Stimulated activated CD4-positive, alpha-beta T cell treated with anti-CD3 and anti-CD28 coated beads, Interleukin-4, amount 100 ng/mL, for 24 hours (primary cell): Measurements from ENCODE around the gene ZBTB8OS.

ENCODE experiments used
- DNase-seq: peaks from one replicate; pipeline ENCODE4 v3.0.0-alpha.2; 2020

ZBTB8OS gene

DNA sequence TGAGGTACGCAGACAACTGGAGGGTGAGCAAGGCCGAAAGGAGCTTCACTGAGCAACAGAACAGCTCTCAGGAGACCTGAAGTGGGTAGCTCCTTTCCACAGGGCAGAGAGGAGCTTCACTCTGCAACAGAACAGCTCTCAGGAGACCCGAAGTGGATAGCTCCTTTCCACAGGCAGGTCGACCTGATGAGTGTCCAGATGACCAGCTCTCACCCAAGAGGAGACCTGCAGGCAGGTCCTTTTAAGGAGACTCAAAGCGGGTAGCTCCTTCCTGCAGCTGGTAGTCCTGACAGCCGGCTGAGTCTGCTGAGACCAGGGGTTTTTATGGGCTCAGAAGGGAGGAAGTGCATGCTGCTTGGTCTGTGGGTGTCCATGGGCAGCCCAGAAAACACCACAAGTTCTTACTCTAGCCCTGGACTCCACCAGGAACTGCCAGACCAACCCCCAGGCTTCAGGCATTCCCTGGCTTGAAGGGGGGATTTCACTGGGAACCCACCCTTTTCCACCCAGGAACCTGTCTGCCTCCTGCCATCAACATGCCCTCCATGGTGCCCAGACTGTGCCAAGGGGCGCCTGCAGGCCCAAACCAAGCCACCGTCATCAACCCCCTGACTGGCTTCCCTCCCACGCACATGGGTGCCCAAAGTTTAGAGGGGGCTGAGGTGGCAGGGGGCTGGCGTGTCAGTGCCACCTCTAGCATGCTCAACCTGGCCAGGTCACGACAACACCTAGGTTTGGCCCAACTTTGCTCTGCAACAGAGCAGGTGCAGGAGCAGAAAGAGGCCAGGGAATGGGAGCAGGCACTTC is 43.6 kb downstream of the ZBTB8OS start:
- no peak for DNase-seq

GRCh38 chr1:32605711-32606424 is 44.5 kb downstream of the ZBTB8OS start:
- DNase-seq, result no peak

DNA sequence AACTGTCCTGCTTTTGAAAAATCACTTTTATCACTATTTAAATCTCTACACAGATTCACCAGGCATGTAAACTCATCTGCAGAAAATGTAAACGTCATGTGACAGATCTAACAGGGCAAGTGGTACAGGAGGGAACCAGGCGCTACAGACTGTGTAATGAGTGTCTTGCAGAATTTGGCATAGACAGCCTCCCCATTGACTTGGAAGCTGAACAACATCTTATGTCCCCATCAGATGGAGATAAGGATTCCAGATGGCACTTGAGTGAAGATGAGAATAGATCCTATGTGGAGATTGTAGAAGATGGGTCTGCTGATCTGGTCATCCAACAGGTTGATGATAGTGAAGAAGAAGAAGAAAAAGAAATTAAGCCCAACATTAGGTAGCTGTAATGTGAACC is 50.3 kb downstream of the ZBTB8OS start:
- no peak for DNase-seq

DNA sequence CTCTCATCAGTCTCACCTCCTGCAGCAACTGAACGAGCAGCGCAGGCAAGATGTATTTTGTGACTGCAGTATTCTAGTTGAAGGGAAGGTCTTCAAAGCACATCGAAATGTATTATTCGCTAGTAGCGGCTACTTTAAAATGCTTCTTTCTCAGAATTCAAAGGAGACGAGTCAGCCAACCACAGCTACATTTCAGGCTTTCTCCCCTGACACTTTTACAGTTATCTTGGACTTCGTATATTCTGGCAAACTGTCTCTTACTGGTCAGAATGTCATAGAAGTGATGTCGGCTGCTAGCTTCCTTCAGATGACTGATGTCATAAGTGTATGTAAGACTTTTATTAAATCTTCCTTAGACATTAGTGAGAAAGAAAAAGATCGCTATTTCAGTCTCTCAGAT is 57.4 kb downstream of the ZBTB8OS start:
- DNase-seq, result no peak

GRCh38 chr1:32580348-32581017 is 69.9 kb downstream of the ZBTB8OS start:
- no peak for DNase-seq
